Measurements from ENCODE around the gene NOL11. TPM values are rescaled to one million over a fixed set of nuclear protein-coding genes. Genes with fewer than 3 reads are reported as not detected.

The NOL11 gene
- polyA plus RNA-seq, 1 of the 3 experiments (the other 2 are of a cell fraction) = 27.0 TPM

DNA sequence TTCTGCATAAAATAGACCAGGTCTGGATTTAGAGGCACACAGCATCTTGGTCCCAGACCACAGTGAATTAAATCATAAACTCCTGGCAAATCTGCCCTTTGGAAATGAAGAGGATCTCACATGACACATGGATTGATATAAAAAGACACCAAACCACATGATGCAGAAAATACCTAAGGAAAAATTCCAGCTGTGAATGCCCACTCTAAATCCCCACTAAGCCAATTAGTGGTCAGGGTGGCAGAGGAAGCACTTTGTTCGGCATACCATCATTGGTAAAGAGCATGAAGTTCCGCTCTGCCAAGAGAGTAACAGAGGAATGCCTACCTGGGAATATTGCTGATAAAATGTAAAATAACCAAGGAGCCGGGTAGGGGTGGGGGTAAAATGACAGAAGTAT lies 32.4 kb upstream of the NOL11 start (continued):
- TF ChIP-seq, protein P1, sequence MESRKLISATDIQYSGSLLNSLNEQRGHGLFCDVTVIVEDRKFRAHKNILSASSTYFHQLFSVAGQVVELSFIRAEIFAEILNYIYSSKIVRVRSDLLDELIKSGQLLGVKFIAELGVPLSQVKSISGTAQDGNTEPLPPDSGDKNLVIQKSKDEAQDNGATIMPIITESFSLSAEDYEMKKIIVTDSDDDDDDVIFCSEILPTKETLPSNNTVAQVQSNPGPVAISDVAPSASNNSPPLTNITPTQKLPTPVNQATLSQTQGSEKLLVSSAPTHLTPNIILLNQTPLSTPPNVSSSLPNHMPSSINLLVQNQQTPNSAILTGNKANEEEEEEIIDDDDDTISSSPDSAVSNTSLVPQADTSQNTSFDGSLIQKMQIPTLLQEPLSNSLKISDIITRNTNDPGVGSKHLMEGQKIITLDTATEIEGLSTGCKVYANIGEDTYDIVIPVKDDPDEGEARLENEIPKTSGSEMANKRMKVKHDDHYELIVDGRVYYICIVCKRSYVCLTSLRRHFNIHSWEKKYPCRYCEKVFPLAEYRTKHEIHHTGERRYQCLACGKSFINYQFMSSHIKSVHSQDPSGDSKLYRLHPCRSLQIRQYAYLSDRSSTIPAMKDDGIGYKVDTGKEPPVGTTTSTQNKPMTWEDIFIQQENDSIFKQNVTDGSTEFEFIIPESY (IDR thresholded peaks at IDR 0.05; ENCODE audit: borderline replicate concordance, low read depth) = no peak
- TF ChIP-seq MXI1 (IDR thresholded peaks at IDR 0.05; ENCODE audit: low read depth, low read length) = no peak

DNA sequence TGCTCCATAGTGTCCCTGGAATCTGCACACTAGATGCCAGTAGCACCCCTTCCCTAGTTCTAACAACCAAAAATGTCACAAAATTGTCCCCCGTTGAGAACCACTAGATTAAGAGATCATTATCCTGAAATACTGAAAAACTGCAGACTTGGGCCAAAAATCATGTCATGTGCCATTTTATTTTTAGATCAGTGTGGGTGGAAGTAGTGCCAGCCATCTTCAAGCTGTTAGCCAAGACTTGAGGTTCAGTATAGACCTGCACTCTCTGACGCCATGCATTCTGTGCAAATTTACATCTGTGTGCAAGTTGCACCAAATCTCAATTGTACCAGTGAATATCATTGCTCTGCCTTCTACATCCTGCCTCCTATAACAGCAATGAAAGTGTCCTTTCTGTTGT lies 31.5 kb upstream of the NOL11 start:
- no peak overlapping the region for H3K27ac ChIP-seq (ENCODE audit: low read depth in 2 of 2, low read length in 1 of 2)
- POLR2A ChIA-PET = no interaction called here
- CTCF ChIA-PET = interaction anchor here (0.7 to 16.1 kb wide), 5 partner anchors 13 to 310 kb away, joined by 3 to 241 read pairs (median 4); partner anchors contain the start of gene PITPNC1
- H3K9me3 ChIP-seq = no peaks in the 10 kb centered on the region
- no peak overlapping the region for H3K4me2 ChIP-seq
- no peaks in the 10 kb centered on the region for H3K9me2 ChIP-seq
- no peak overlapping the region for H2AFZ ChIP-seq (ENCODE audit: low read depth)
- H3K9ac ChIP-seq = no peak overlapping the region
- peaks cover 3% of the 10 kb centered on the region for H3F3A ChIP-seq (replicated peaks; ENCODE audit: insufficient read depth)
- no peaks in the 10 kb centered on the region; a peak in 1 of 4 replicates for H3K4me1 ChIP-seq (ENCODE audit: control insufficient read depth in 1 of 2, insufficient read depth in 2 of 2, low read depth in 1 of 2, low read length in 1 of 2)
- 88% methylated on average over 2 of the region's 2 CpGs for WGBS (ENCODE audit: low lambda C conversion rate)
- no peak for TF ChIP-seq CHD2 (IDR thresholded peaks at IDR 0.05; ENCODE audit: low read length, partially characterized antibody)
- TF ChIP-seq RAD21 (IDR thresholded peaks at IDR 0.05; ENCODE audit: low read length) = no peak
- no peak for TF ChIP-seq TEAD4 (IDR thresholded peaks at IDR 0.05; ENCODE audit: borderline replicate concordance, insufficient read depth)
- no peak for TF ChIP-seq RCOR1 (IDR thresholded peaks at IDR 0.05; ENCODE audit: low read length)
- no peak for TF ChIP-seq EP300 (IDR thresholded peaks at IDR 0.05; ENCODE audit: borderline replicate concordance in 1 of 2, low read depth in 1 of 2, low read length in 1 of 2)
- TF ChIP-seq ELF1 (IDR thresholded peaks at IDR 0.05) = no peak
- TF ChIP-seq MXI1 (IDR thresholded peaks at IDR 0.05; ENCODE audit: low read depth, low read length) = no peak
- TF ChIP-seq YY1 (IDR thresholded peaks at IDR 0.05; ENCODE audit: low read depth) = no peak
- TF ChIP-seq RXRA (IDR thresholded peaks at IDR 0.05; ENCODE audit: borderline replicate concordance, low read depth) = no peak
- TF ChIP-seq, protein P2, sequence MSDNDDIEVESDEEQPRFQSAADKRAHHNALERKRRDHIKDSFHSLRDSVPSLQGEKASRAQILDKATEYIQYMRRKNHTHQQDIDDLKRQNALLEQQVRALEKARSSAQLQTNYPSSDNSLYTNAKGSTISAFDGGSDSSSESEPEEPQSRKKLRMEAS (IDR thresholded peaks at IDR 0.05; ENCODE audit: low read depth) = no peak
- no peak for TF ChIP-seq FOXJ3 (CRISPR knock-in tag; IDR thresholded peaks at IDR 0.05)
- TF ChIP-seq SMC3 (IDR thresholded peaks at IDR 0.05; ENCODE audit: low read depth, low read length) = no peak
- H4K20me1 ChIP-seq (ENCODE audit: insufficient read depth) = no peaks in the 10 kb centered on the region
- H3K36me3 ChIP-seq (replicated peaks in 1 of 2; ENCODE audit: control insufficient read depth in 1 of 2, insufficient read depth in 2 of 2, low read length in 1 of 2) = peaks cover 0 to 8% of the 10 kb centered on the region in 2 experiments
- H3K27me3 ChIP-seq (ENCODE audit: insufficient read depth) = no peaks in the 10 kb centered on the region
- no peaks in the 10 kb centered on the region for H3K79me2 ChIP-seq (ENCODE audit: insufficient read depth)
- H3K4me3 ChIP-seq (ENCODE audit: low read depth in 2 of 2, low read length in 1 of 2) = no peak overlapping the region
- no peak for DNase-seq

DNA sequence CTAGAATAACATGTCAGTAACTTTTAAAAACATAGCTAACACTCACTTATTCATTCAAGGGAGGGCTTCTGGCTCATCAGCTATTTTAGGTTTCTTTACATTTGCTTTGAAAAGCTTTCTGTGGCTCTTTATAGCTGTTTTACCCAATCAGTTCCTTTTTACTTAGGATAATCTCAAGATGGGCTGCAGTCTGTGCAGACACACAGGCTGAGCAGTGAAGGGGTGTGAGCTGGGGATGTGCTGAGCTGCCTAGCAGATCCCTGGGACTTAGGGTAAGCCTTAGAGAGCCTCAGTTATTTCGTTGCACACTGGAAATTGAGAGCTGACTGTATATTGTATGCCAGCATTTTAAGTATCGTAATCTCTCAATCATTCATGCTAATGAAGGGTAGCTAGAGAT lies 30.2 kb upstream of the NOL11 start:
- Histone ChIP-seq H3K4me1 (ENCODE audit: control insufficient read depth in 1 of 2, insufficient read depth in 2 of 2, low read depth in 1 of 2, low read length in 1 of 2) (no peaks in the 10 kb centered on the region), H3K27me3 (ENCODE audit: insufficient read depth) (no peaks in the 10 kb centered on the region), H3K4me3 (ENCODE audit: low read depth in 2 of 2, low read length in 1 of 2) (no peak overlapping the region), H3K9ac (no peak overlapping the region), H3K27ac (ENCODE audit: low read depth in 2 of 2, low read length in 1 of 2) (no peak overlapping the region), H4K20me1 (ENCODE audit: insufficient read depth) (no peaks in the 10 kb centered on the region), H3K4me2 (no peak overlapping the region), H3K79me2 (ENCODE audit: insufficient read depth) (no peaks in the 10 kb centered on the region), H3K9me3 (no peaks in the 10 kb centered on the region), H3K36me3 (replicated peaks in 1 of 2; ENCODE audit: control insufficient read depth in 1 of 2, insufficient read depth in 2 of 2, low read length in 1 of 2) (peaks cover 0 to 9% of the 10 kb centered on the region in 2 experiments), H3F3A (replicated peaks; ENCODE audit: insufficient read depth) (peaks cover 3% of the 10 kb centered on the region), H3K9me2 (no peaks in the 10 kb centered on the region), H2AFZ (ENCODE audit: low read depth) (no peak overlapping the region)
- TF ChIP-seq CHD2 (IDR thresholded peaks at IDR 0.05; ENCODE audit: low read length, partially characterized antibody) (no peak), MEF2A (IDR thresholded peaks at IDR 0.05; ENCODE audit: borderline replicate concordance, low read depth) (no peak), ELF1 (IDR thresholded peaks at IDR 0.05) (no peak), RFX5 (IDR thresholded peaks at IDR 0.05; ENCODE audit: low read length) (no peak)
- TF ChIP-seq, protein P2 (IDR thresholded peaks at IDR 0.05; ENCODE audit: low read depth) = no peak
- ChIA-PET CTCF (interaction anchor here (0.6 to 16.1 kb wide), 10 partner anchors 12 to 349 kb away, joined by 3 to 241 read pairs (median 6); partner anchors contain the start of genes PITPNC1 and PSMD12), POLR2A (interaction anchor here (1.5 kb wide), 1 partner anchor 309 kb away, joined by 4 read pairs; no protein-coding TSS in a partner anchor)
- WGBS (ENCODE audit: low lambda C conversion rate) = 81% methylated on average over 2 of the region's 2 CpGs
- no peak for DNase-seq

Data from SK-N-SH (cell line).